HG02642 (cell line): ENCODE measurements around the gene KCNA4.
"Not testable (repeated sequence)": the region's sequence is repeated elsewhere in the genome, so short reads cannot be mapped to it uniquely, and the experiment has no call there.

Source experiments
- ATAC-seq: cut with Tn5 transposase; IDR thresholded peaks from one replicate; pipeline ENCODE4 v1.9.1; 2021; ENCODE audit warnings: mild to moderate bottlenecking; ENCODE audit not compliant: unreplicated experiment, poor library complexity

Gene KCNA4

DNA sequence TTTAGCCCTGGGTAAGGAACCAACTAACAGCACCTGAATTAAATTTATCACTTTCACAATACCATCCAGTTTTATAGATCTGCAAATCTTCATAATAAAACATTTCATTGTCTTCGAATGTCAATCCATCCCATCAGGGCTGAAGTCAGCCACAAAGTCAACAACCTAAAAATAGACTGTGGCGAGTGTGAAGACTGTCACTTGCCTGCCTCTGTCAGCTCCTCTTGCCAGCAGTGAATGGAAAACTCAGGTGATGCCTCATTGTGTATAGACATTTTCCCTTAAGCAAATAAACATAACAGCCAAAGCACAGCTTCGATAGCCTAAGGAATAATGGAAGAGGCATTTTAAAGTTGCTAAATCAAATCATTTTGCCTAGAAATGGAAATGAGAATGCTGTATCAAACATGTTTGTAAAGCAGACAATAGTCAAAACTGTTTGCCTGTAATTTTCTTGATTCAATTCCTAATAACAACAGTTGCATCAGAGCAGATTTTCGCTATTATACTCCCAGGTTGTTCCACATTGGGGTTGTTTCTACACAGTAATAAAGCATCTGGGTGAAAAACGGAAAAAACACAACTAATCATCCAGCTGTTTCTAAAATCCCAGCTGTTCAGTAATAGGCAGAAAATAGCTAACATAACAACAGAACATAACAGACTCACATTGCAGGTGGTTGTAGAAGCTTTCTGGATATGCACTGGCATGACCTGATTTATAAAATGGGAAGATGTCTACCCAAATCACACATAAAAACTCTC, 15.7 kb downstream of the KCNA4 start:
- no peak for ATAC-seq

DNA sequence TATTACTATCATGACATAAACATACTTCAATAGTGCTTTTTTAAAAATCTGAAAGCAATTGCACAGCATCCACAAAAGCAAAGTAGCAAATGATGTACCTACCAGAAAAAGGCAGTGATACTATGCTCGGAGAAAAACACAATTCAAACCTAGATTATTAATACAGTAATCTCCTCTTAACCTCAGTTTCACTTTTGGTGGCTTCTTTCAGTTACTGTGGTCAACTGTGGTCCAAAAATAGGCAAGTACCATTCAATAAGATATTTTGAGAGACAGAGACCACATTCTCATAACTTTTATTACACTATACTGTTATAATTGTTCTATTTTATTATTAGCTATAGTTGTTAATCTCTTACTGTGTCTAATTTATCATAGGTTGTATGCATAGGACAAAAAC, 20.8 kb downstream of the KCNA4 start:
- ATAC-seq, result peak; percentile 51

DNA sequence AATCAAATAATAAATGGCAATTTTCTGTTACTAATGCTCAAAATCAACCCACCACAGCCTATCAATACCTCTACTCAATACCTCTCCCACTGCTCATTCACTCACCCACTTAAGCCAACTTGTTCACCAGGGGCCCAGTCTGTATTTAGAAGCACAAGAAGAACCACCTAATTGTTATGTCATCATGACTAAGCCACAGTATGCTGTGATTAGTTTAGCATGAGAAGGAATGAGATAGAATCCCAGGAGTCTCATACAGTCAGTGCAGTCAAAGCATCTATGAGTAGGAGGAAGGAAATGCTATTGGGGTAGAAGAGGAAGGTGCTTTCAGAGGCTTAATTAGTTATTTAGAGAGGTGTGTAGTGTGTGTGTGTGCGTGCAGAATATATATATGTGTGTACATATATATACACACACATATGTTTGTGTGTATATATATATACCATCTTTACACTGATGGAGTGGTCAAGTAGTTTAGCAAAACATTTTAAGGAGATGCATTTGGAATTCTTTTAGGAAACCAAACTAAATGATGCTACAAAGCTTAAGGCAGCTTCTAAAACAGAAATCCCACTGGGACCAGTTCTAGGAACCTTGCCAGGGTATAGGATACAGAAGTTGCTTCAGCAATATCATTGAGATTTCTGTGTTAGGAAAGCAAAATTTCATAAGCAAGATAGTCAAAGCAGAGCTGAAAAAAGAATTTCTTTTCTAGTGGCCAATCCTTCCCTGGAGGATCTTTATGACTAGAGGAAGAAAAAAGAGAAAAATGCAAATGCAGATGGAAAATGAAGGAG, 27.5 kb downstream of the KCNA4 start:
- ATAC-seq, result no peak

DNA sequence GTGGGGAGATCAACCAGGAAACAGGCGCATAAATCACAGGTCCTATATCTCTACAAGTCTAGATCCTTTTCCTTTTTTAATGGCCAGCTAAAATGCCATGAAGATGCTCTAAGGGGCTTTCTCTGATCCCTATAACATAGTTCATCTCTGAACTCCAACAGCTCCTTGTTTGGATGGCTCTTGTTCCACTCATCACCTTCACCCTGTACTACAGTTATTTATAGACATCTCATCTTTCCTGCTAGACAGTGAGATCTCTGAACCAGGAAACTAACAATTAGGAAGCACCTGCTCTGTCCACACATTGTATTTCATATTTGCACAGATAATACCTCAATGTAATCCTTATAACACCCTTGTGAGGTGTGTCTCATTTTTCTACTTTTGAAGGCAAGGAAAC, 31.6 kb downstream of the KCNA4 start:
- no peak for ATAC-seq

DNA sequence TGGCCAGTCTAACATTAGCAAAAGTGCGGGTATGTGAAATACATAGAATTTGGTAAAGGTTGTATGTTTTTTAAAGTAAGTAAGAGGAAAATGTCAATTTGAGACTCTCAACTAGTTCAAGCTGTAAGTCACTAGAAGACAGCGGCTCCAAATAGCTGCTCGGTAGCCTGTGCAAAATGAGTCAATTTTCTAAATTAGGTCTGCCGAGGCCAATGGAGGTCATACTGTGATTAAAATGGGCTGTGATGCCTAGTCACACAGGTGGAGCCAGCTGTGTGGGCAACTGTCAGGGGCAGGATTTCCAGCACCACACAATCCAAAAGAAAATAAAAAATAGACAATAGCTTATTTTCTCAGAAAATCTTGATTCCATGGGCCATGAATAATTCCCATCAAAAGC, 32.3 kb downstream of the KCNA4 start:
- no peak for ATAC-seq

DNA sequence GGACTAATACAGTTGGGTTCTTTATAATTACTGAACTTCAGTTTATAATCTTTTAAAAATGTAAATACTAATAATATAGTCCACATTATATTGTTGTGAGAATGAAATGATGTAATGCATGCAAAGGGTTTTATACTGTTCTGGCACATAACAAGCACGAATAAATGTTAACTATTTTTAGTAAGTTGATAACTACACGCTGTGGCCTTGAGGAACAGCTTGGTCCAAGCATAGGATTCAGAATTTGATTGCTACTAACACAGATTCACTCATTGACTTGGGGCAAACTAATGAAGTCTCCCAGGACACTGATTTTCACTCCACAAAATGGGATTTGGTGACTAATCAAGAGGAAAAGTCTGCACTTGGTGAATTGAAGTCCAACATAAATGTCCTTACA, 38.3 kb downstream of the KCNA4 start:
- no peak for ATAC-seq

DNA sequence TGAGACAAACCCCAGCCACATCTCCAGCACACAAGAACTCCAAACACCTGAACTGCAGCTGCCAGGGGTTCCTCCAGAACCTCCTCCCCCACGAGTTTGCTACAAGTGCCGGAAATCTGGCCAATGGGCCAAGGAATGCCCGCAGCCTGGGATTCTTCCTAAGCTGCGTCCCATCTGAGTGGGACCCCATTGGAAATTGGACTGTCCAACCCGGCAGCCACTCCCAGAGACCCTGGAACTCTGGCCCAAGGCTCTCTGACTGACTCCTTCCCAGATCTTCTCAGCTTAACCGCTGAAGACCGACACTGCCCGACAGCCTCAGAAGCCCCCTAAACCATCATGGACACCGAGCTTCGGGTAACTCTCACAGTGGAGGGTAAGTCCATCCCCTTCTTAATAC, 41.2 kb downstream of the KCNA4 start:
- not testable (repeated sequence) for ATAC-seq

DNA sequence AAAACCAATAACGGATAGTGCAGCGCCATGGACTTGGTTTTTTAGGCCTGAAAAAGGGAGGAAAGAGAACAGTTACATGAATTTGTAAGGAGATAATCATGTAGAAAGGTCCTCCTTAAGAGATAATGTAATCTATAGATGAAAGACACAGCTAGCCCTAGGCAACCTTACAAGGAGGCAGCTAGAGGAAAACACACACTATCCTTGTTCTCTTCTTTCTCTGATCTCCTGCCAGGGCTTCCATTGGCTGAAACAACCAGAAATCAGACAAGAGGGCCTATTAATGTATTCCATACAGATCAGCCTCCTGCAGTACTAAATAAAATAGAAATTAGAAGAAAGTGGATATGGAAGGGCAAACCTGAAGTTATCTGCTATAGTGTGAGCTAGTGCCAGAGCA, 53.0 kb downstream of the KCNA4 start:
- no peak for ATAC-seq

DNA sequence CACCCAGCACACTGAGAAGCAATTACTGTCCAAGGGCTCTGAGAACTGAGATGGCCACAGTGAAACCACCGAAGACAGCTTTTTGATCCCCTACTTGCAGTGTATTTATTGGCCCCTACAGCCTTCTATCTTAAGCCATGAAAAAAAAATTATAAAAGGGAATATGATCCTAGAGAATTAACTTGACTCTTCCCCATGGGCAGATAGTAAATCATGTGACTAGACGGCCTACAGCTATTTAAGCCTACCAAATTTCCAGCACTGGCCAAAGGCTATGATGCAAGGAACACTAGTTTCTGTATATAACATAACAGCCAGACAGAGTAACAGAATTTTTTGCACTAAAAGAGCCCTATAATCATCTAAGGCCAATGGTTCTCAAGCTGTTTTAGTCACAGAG, 53.8 kb downstream of the KCNA4 start:
- ATAC-seq, result no peak

DNA sequence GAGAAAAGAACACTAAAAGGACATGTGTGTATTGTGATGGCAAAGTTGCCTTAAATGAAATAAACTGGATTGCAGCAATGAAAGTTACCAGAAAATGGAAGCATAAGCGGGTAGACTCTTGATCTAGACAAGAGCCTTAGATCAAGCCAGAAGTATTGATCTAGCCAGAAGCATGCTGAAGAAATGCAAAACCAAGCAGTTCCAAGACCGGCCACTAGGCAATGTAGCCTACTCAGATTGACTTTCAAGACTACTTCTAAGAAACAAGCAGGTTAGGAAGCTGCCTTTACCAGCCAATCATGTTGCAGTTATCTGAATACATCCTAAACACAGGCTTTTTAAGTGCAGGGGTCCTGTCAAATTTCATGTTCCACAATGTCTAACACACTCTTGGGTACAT, 54.6 kb downstream of the KCNA4 start:
- peak; percentile 64 for ATAC-seq
